Spleen (tissue), 11 donors: ENCODE results near the gene ARHGDIG. TPM values are rescaled to one million over a fixed set of nuclear protein-coding genes. Genes with fewer than 3 reads are reported as not detected.
A peak's percentile ranks its signal among the peaks of the same experiment; 100 is the strongest.

ENCODE experiments used
- DNase-seq: peaks from one replicate; pipeline ENCODE4 v3.0.0-alpha.2; 2020
- H3K27ac ChIP-seq, 8 donors: fragments of 200-600 bp; sonication (generic) in 7 of 8; 1 replicate in 4 of 8; 2 replicates in 4 of 8; pipeline versions ENCODE4 v1.5.0 to v1.8.0; 2016 to 2021; ENCODE audit warnings: inconsistent platforms in 4 of 8, mild to moderate bottlenecking in 4 of 8, moderate library complexity in 1 of 8
- H3K27me3 ChIP-seq, 7 donors: fragments of 200-600 bp; sonication (generic) in 6 of 7; replicated peaks in 1 of 7; 1 replicate in 4 of 7; 2 replicates in 3 of 7; pipeline versions ENCODE4 v1.5.0 to v1.8.0; 2016 to 2021; ENCODE audit warnings: inconsistent platforms in 3 of 7, mild to moderate bottlenecking in 1 of 7
- H3K36me3 ChIP-seq, 6 donors: fragments of 200-600 bp; sonication (generic) in 5 of 6; 1 replicate in 4 of 6; 2 replicates in 2 of 6; pipeline versions ENCODE4 v1.5.0 to v1.8.0; 2016 to 2021; ENCODE audit warnings: inconsistent platforms in 2 of 6
- H3K4me1 ChIP-seq, 6 donors: fragments of 200-600 bp; sonication (generic) in 5 of 6; 1 replicate in 3 of 6; 2 replicates in 3 of 6; pipeline versions ENCODE4 v1.5.0 to v1.8.0; 2016 to 2021; ENCODE audit warnings: inconsistent platforms in 3 of 6
- H3K4me3 ChIP-seq, 8 donors: fragments of 200-600 bp; sonication (generic) in 7 of 8; 1 replicate in 4 of 8; 2 replicates in 4 of 8; pipeline versions ENCODE4 v1.5.0 to v1.8.0; 2016 to 2021; ENCODE audit warnings: inconsistent platforms in 4 of 8, mild to moderate bottlenecking in 4 of 8, moderate library complexity in 2 of 8
- H3K9me3 ChIP-seq, 8 donors: fragments of 200-600 bp; sonication (generic) in 7 of 8; 1 replicate in 4 of 8; 2 replicates in 4 of 8; pipeline versions ENCODE4 v1.5.0 to v1.8.0; 2016 to 2021; ENCODE audit warnings: inconsistent platforms in 4 of 8
- POLR2A ChIP-seq, 3 donors: fragments of 450-650 bp; IDR thresholded peaks; one replicate each; pipeline ENCODE4 v1.5.1; 2017; ENCODE audit warnings: antibody characterized with exemption in 3 of 3, mild to moderate bottlenecking in 1 of 3
- POLR2AphosphoS5 ChIP-seq, 3 donors: sonication (generic); formaldehyde crosslinking; IDR thresholded peaks; one replicate each; pipeline ENCODE4 v1.5.1; 2017; ENCODE audit warnings: antibody characterized with exemption in 3 of 3
- WGBS, 5 donors: extraction: QIAGEN DNeasy Blood & Tissue Kit in 3 of 5; methylation state at CpG; one replicate each; pipeline versions ENCODE4 v1.1.5 to v1.1.7; 2013 to 2018; 5-methylcytosine and 5-hydroxymethylcytosine counted together
- intact Hi-C: fragments of 100-400 bp; cut with DNase I; formaldehyde crosslinking; loops from one replicate; pipeline ENCODE4 v1.15.0; 2023; ENCODE audit warnings: low total_unique reads
- polyA plus RNA-seq, 3 donors: library from polyadenylated mRNA; stranded (reverse); fragments of 200-250 nt; gene quantifications; one replicate each; pipeline ENCODE4 v1.2.1, GENCODE V29; 2013
- total RNA-seq, 7 donors: library from RNA; depleted of rRNA in 3 of 7; stranded (reverse); fragments of >200 nt in 3 of 7; fragmentation: NEBNext Ultra II Directional in 4 of 7; extraction: Animal tissue kit (Norgen Biotek cat#: 25700) in 4 of 7; gene quantifications; one replicate each; pipeline versions ENCODE4 v1.1.0 to v1.2.1, GENCODE V29; 2016 to 2021
- TF ChIP-seq, protein P1 (sequence below), 11 experiments: fragments of 200-600 bp in 7 of 11; fragments of 450-650 bp in 4 of 11; sonication (generic) in 4 of 11; IDR thresholded peaks in 8 of 11; conservative IDR thresholded peaks in 3 of 11; 1 replicate in 7 of 11; 2 replicates in 4 of 11; pipeline versions ENCODE4 v1.4.0 to v1.8.0; 2016 to 2021; ENCODE audit warnings: antibody characterized with exemption in 11 of 11, inconsistent platforms in 4 of 11, mild to moderate bottlenecking in 1 of 11
- donor health status: healthy with polysubstance abuse.
- donor health status: DM: no; HTN: no; CAD: no; lungs with moderate emphysema.
- donor health status: DM: no; HTN: no; CAD: no.
- donor health status: Bipolar disorder and iron deficiency.
- donor health status: healthy.
- donor health status: DM: no; HTN: no; CAD: no.
- donor health status: DM: yes; HTN: yes; CAD: no.

ARHGDIG gene
- total and polyA plus RNA-seq, 10 donors, result 0.23 to 0.99 (median 0.26) TPM; not detected in 7

DNA sequence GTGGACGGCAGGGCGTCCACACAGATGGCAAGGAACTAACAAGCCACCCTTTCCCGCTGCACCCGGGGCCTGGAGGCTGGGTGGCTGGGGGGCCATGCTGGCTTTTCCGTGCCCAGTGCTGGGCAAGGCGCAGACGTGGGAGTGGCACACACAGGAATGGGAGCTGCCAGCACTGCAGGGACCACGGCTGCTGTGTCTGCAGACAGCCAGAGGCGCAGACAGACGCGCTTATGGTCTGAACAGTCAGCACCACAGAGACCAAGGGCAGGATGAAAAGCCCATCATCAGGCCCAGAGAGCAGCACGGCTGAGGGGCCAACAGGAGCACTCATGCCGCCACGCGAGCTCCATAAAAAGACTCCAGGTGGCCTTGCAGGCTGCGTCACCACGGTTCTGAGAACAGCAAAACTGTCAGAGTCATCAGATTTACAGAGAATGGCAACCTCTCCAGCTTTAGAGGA is 26.6 kb downstream of the ARHGDIG start:
- Histone ChIP-seq H3K9me3 (no peaks in the 10 kb centered on the region), H3K4me3 (no peak overlapping the region), H3K4me1 (peaks cover 0 to 32% (median 2%) of the 10 kb centered on the region in 6 donors), H3K27me3 (no peaks in the 10 kb centered on the region), H3K36me3 (peaks cover 2 to 100% (median 61%) of the 10 kb centered on the region in 6 donors), H3K27ac (no peak overlapping the region)
- intact Hi-C loops, result no loop called here
- 89 to 93% (median 90%) methylated on average over 17 of the region's 17 CpGs for WGBS, 5 donors
- TF ChIP-seq POLR2A (IDR thresholded peaks at IDR 0.05), result no peak
- no peak for TF ChIP-seq POLR2AphosphoS5 (IDR thresholded peaks at IDR 0.05)
- TF ChIP-seq, protein P1, sequence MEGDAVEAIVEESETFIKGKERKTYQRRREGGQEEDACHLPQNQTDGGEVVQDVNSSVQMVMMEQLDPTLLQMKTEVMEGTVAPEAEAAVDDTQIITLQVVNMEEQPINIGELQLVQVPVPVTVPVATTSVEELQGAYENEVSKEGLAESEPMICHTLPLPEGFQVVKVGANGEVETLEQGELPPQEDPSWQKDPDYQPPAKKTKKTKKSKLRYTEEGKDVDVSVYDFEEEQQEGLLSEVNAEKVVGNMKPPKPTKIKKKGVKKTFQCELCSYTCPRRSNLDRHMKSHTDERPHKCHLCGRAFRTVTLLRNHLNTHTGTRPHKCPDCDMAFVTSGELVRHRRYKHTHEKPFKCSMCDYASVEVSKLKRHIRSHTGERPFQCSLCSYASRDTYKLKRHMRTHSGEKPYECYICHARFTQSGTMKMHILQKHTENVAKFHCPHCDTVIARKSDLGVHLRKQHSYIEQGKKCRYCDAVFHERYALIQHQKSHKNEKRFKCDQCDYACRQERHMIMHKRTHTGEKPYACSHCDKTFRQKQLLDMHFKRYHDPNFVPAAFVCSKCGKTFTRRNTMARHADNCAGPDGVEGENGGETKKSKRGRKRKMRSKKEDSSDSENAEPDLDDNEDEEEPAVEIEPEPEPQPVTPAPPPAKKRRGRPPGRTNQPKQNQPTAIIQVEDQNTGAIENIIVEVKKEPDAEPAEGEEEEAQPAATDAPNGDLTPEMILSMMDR (IDR thresholded peaks at IDR 0.05 in 8 of 11, conservative IDR thresholded peaks at IDR 0.05 in 3 of 11), result no peak
- DNase-seq, result no peak

DNA sequence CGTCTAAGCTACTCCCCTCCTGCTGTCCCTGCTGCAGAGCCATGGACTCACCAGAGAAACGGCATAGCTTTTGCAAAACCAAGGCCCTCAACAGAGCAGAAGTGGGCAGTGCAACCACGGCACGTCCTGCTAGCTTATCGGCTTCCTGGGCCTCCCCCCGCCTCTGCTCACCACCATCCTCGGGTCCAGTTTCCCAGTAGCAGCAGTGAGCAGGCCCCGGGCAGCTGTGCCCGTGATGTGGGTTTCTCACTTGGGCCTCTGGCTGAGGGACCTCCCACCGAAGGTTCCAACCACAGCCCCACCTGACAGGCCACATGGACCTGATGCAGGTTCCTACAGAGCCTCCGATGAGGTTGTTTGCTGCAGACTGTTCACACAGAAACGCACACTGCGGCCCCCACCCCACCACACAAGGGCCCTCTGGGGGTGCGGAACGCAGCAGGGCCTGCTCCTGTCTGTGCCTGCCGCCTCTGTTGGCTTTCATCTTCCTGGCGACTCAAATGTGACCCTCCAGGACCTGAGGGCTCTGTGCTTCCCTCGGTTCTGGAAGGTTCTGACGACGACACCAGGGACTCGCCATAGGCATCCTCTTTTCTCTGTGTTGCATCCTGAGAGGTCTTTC is 27.4 kb downstream of the ARHGDIG start:
- peak; percentile 70 for DNase-seq
- peak in 2 of 3 donors; percentile 12 to 38 for TF ChIP-seq POLR2AphosphoS5 (IDR thresholded peaks at IDR 0.05)
- no peak for TF ChIP-seq POLR2A (IDR thresholded peaks at IDR 0.05)
- Histone ChIP-seq H3K4me3 (no peak overlapping the region), H3K27ac (no peak overlapping the region), H3K36me3 (peaks cover 2 to 100% (median 61%) of the 10 kb centered on the region in 6 donors), H3K9me3 (no peaks in the 10 kb centered on the region), H3K27me3 (no peaks in the 10 kb centered on the region), H3K4me1 (peaks cover 0 to 32% (median 2%) of the 10 kb centered on the region in 6 donors)
- intact Hi-C loops, result no loop called here
- 72 to 78% (median 76%) methylated on average over 14 to 21 of the region's 21 CpGs for WGBS, 5 donors

DNA sequence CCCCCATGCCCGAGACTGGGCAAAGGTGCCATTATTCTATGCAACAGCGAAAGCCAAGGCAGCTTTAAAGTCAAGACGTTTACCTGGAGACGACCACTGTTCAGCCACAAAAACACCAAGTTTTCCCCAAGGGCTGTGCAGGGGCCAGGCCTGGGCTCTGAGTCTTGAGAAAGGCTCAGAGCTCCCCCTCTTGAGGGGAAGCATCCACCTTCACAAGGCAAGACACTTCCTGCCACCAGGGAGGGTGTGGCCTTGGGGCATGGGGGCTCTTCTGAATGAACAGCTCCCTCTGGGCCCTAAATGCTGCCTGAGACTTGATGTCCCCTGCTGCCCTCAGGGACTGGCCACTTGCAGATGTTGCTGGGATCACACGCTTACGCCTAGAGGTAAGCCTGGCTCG is 29.1 kb downstream of the ARHGDIG start:
- intact Hi-C loops, result no loop called here
- TF ChIP-seq, protein P1 (IDR thresholded peaks at IDR 0.05 in 8 of 11, conservative IDR thresholded peaks at IDR 0.05 in 3 of 11), result no peak
- TF ChIP-seq POLR2AphosphoS5 (IDR thresholded peaks at IDR 0.05) (no peak), POLR2A (IDR thresholded peaks at IDR 0.05) (no peak)
- DNase-seq, result no peak

DNA sequence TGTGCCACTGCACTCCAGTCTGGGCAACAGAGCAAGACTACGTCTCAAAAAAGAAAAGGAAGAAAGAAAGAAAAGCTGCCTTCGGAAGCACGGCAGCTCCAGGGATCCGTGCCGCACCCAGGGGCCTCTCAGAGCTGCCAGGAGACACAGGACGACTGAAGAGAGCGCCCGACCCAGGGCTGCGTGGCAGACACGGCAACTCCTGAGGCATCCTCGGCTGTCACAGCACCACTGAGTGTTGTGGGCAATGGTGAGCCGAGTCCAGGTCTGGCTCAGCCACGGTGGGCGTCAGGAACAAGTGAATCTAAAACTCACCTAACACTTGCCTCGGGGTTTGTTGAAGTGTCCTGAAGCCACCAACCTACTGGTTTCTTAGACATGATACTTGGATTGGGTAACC is 31.3 kb downstream of the ARHGDIG start:
- no peak overlapping the region for H3K27ac ChIP-seq
- WGBS, 5 donors, result 93 to 99% (median 96%) methylated on average over 13 to 15 of the region's 15 CpGs
- peaks cover 0 to 48% (median 2%) of the 10 kb centered on the region in 6 donors for H3K4me1 ChIP-seq
- H3K36me3 ChIP-seq, result peaks cover 0 to 84% (median 64%) of the 10 kb centered on the region in 6 donors
- H3K9me3 ChIP-seq, result no peaks in the 10 kb centered on the region
- intact Hi-C loops, result no loop called here
- peak; percentile 68 for DNase-seq
- H3K27me3 ChIP-seq, result no peaks in the 10 kb centered on the region
- TF ChIP-seq, protein P1 (IDR thresholded peaks at IDR 0.05 in 8 of 11, conservative IDR thresholded peaks at IDR 0.05 in 3 of 11), result no peak
- TF ChIP-seq POLR2AphosphoS5 (IDR thresholded peaks at IDR 0.05) (no peak), POLR2A (IDR thresholded peaks at IDR 0.05) (no peak)
- H3K4me3 ChIP-seq, result no peak overlapping the region

More for the DNA sequence above, 29.1 kb downstream of the ARHGDIG start:
- Histone ChIP-seq H3K4me1 (peaks cover 0 to 36% (median 2%) of the 10 kb centered on the region in 6 donors), H3K27me3 (no peaks in the 10 kb centered on the region), H3K27ac (no peak overlapping the region), H3K4me3 (no peak overlapping the region), H3K9me3 (no peaks in the 10 kb centered on the region), H3K36me3 (peaks cover 0 to 100% (median 64%) of the 10 kb centered on the region in 6 donors)
- 66 to 80% (median 72%) methylated on average over 6 to 7 of the region's 7 CpGs for WGBS, 5 donors
